GM12865 (cell line): ENCODE results near the gene ABCA13.

Experiments used
- DNase-seq: peaks from one replicate; pipeline ENCODE4 v3.0.0; 2010; ENCODE audit warnings: low read depth
- H3K4me3 ChIP-seq: 2 replicates; pipeline ENCODE4 v1.5.1; 2011; ENCODE audit warnings: mild to moderate bottlenecking, low read depth, low read length, control low read depth
- CTCF ChIP-seq: IDR thresholded peaks from 2 replicates; pipeline ENCODE4 v1.5.1; 2011; ENCODE audit warnings: low read length, control low read depth, low read depth, inconsistent platforms; ENCODE audit not compliant: insufficient read depth; ENCODE audit errors: missing control alignments

ABCA13 gene

GRCh38 chr7:48384180-48384752, 213.0 kb downstream of the ABCA13 start:
- DNase-seq, result no peak
- no peak overlapping the region for H3K4me3 ChIP-seq
- TF ChIP-seq CTCF, result no peak

DNA sequence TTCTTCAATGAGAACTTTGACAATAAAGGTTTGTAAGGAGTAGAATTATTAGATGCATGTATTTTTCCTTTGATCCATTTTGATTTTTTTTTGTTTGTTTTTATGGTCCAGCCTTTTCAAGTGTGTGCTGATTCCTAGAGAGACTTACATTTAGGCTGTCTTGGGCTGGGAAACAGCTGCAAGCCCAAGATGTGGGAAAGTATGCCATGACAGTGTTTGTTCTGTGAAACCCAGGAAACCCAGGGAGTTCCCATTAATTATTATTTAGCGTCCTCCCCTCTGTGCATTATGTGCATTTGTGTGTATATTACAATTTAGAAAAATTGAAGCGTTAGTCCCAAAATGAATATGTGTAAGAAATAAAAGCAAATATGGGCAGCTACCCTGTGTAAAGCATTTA, 216.7 kb downstream of the ABCA13 start:
- TF ChIP-seq CTCF, result no peak
- H3K4me3 ChIP-seq, result no peak overlapping the region
- no peak for DNase-seq

DNA sequence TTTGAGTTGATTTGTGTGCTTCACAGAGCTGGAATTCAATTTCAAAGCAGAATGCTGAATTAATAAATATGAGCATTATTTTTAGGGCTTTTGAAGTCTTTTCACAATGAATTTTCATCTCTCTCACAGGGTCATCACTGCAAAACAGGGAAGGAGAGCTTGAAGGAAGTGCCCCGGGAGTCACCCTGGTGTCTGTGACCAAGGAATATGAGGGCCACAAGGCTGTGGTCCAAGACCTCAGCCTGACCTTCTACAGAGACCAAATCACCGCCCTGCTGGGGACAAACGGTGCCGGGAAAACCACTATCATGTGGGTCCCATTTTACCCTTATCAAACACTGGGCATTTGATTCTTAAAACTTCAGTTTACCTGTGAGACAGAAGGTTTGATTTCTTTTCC, 217.7 kb downstream of the ABCA13 start:
- H3K4me3 ChIP-seq, result no peak overlapping the region
- DNase-seq, result no peak
- no peak for TF ChIP-seq CTCF

DNA sequence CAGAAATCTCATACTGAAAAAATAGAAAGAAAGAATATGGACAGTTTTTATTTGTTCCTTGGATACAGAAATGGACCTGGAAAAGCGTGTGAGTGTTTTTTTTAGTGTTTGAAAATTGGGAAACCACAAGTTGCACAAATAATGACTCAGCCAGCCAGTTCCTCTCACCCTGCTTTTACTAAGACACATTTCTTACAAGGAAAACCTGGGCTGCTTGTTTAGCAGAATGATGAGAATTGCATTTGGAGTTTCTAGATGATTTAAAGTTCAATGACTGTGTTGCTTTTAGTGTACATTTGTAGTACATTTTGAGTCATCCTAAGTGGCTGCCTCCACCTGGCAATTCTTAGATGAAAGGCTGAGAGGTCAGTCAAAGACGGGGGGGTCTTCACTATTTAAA, 218.7 kb downstream of the ABCA13 start:
- DNase-seq, result peak; percentile 3
- no peak overlapping the region for H3K4me3 ChIP-seq
- TF ChIP-seq CTCF, result no peak

DNA sequence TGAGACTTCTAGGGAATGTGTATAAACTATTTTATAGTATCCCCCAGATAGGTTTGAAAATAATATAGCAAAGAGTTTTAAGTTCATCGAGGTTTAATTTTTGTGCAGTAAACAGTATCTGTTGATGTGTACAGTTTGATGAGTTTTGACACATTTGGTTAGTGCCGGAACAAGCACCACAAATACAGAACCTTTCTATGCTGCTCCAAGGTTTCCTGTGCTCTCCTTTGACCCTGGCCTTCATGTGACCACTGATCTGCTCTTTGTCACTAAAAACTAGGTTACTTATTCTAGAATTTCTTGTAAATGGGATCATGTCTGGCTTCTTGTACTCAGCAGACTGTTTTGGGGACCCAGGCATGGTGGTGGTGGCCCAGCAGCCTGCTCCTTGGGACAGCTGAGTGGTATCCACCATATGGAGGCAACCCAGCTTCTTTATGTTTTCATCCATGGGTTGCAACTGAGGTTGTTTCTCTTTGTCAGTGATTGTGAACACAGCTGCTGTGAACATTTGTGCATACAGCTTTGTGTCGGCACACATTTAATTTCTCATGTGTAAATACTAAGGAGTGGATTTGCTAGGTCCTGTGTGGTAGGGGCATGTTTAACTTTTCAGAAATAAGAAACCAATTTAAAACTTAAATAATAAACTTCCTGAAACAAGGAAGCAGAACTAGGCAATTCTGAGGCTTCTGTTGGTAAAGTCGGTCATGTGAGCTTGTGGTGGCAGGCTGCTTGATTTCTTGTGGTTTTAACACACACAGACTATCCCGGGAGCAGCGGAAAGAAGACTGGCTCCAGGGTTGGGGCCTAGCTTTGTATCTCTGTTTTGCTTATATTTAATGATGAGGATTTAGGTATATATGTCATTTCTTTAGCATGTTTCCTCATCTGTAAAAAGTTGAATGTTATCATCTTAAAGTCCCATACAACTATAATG, 219.4 kb downstream of the ABCA13 start:
- H3K4me3 ChIP-seq, result no peak overlapping the region
- no peak for TF ChIP-seq CTCF
- DNase-seq, result no peak

DNA sequence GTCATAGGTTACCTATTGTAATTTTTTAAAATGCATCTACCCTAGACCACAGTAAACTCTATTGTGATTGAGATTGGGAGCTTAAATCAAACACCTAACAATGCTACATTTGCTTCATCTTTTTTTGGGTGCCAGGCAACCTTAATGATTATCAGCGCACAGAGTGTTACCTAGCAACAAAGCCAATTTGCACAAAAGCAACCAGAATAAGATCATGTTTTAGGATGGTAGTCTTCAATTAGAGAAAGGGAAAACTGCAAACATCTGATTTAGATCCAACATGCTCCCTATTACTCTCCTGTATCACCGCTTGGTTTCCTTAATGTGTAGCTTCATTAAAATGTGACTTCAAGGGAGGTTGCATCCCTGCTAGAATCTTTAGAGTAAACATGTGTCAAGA, 226.9 kb downstream of the ABCA13 start:
- H3K4me3 ChIP-seq, result no peak overlapping the region
- DNase-seq, result no peak
- no peak for TF ChIP-seq CTCF
